ENCODE data around the gene C1orf232. TPM values are rescaled to one million over a fixed set of nuclear protein-coding genes. Genes with fewer than 3 reads are reported as not detected.

C1orf232 gene
- total RNA-seq, 4 donors from 2014 or later = not detected

DNA sequence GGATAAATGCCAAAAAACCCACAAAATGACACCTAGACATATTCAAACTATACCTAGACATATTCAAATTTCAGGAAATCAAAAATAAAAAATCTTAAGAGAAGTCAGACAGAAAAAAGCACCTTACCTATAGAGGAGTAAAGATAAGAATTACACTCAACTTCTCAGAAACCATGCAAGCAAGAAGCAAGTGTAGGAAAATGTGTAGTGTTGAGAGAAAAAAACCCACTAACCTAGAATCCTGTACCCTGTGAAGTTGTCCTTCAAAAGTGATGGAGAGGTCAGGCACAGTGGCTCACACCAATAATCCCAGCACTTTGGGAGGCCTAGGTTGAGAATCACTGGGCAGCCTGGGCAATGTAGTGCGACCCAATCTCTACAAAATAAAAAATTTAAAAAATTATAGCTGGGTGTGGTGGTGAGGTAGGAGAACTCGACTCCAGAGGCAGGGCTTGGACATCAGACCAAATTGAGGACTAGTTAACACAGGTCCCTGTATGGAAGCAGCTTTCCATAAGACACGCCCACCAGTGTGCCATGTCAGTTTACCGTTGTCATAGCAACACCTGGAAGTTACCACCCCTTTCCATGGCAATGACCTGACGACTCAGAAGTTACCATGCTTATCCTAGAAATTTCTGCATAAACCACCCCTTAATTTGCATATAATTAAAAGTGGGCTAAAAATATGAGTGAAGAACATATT lies 36.5 kb downstream of the C1orf232 start:
- intact Hi-C loops (cut with DNase I; ENCODE audit: low total_unique reads) = no loop called here
- H3K4me1 ChIP-seq = peaks cover 0 to 21% (median 12%) of the 10 kb centered on the region in 4 donors
- H3K36me3 ChIP-seq = no peaks in the 10 kb centered on the region
- H3K4me3 ChIP-seq = no peak overlapping the region
- TF ChIP-seq POLR2A (IDR thresholded peaks at IDR 0.05) = no peak
- no peak for TF ChIP-seq EP300 (IDR thresholded peaks at IDR 0.05; ENCODE audit: low read depth)
- no peak for TF ChIP-seq POLR2AphosphoS5 (IDR thresholded peaks at IDR 0.05)
- TF ChIP-seq, protein P1, sequence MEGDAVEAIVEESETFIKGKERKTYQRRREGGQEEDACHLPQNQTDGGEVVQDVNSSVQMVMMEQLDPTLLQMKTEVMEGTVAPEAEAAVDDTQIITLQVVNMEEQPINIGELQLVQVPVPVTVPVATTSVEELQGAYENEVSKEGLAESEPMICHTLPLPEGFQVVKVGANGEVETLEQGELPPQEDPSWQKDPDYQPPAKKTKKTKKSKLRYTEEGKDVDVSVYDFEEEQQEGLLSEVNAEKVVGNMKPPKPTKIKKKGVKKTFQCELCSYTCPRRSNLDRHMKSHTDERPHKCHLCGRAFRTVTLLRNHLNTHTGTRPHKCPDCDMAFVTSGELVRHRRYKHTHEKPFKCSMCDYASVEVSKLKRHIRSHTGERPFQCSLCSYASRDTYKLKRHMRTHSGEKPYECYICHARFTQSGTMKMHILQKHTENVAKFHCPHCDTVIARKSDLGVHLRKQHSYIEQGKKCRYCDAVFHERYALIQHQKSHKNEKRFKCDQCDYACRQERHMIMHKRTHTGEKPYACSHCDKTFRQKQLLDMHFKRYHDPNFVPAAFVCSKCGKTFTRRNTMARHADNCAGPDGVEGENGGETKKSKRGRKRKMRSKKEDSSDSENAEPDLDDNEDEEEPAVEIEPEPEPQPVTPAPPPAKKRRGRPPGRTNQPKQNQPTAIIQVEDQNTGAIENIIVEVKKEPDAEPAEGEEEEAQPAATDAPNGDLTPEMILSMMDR (IDR thresholded peaks at IDR 0.05) = no peak
- no peaks in the 10 kb centered on the region for H3K9me3 ChIP-seq
- 68 to 73% methylated on average over 3 to 5 of the region's 5 CpGs for WGBS, 2 donors (ENCODE audit: low coverage in 1 of 2)
- in situ Hi-C loops (cut with MboI; ENCODE audit: low pct_ligation_motif_present in 1 of 4, low pct_unique_long_range_greater_than_20kb in 1 of 4, low sequenced_read_pairs in 3 of 4) = loop anchor here in 1 of 4 donors (25.0 kb wide), 1 partner anchor 95 kb away; the partner anchor contains the start of gene SLC30A2
- no peak overlapping the region for H3K27ac ChIP-seq
- no peaks in the 10 kb centered on the region for H3K27me3 ChIP-seq
- DNase-seq = no peak

- no peak for DNase-seq
- 63 to 67% methylated on average over 1 of the region's 1 CpG for WGBS, 2 donors (ENCODE audit: low coverage in 1 of 2)
- intact Hi-C loops (cut with DNase I; ENCODE audit: low total_unique reads) (no loop called here), in situ Hi-C loops (cut with MboI; ENCODE audit: low pct_ligation_motif_present in 1 of 4, low pct_unique_long_range_greater_than_20kb in 1 of 4, low sequenced_read_pairs in 3 of 4) (loop anchor here in 1 of 4 donors (25.0 kb wide), 1 partner anchor 93 kb away; the partner anchor contains the start of gene SLC30A2)
- peaks cover 0 to 35% (median 25%) of the 10 kb centered on the region in 4 donors for H3K4me1 ChIP-seq
- H3K27me3 ChIP-seq = no peaks in the 10 kb centered on the region
- H3K36me3 ChIP-seq = no peaks in the 10 kb centered on the region
- H3K27ac ChIP-seq = no peak overlapping the region
- H3K9me3 ChIP-seq = no peaks in the 10 kb centered on the region
- H3K4me3 ChIP-seq = no peak overlapping the region
- TF ChIP-seq POLR2AphosphoS5 (IDR thresholded peaks at IDR 0.05) = no peak
These were observed 38.1 kb downstream of the C1orf232 start for GRCh38 chr1:26130695-26131094.

DNA sequence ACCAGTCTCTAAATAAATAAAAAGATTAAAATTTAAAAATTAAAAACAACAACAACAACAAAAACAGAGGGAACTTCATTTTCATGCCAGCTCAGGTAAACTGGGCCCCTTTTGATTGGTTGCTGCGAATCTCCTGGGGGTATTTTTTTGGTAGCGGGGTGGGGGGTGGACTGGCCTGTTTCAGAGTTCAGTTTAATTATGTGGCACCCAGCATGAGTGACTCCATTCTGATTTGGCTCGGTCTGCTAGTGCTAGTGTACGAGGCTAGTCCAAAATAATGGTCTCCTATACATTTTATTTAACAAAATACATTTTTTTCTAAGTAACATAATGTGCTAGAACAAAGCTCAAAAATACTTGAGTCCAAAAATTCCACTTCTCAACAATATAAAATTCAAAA lies 39.0 kb downstream of the C1orf232 start:
- WGBS, 2 donors (ENCODE audit: low coverage in 1 of 2) = 93 to 95% methylated on average over 4 of the region's 4 CpGs

DNA sequence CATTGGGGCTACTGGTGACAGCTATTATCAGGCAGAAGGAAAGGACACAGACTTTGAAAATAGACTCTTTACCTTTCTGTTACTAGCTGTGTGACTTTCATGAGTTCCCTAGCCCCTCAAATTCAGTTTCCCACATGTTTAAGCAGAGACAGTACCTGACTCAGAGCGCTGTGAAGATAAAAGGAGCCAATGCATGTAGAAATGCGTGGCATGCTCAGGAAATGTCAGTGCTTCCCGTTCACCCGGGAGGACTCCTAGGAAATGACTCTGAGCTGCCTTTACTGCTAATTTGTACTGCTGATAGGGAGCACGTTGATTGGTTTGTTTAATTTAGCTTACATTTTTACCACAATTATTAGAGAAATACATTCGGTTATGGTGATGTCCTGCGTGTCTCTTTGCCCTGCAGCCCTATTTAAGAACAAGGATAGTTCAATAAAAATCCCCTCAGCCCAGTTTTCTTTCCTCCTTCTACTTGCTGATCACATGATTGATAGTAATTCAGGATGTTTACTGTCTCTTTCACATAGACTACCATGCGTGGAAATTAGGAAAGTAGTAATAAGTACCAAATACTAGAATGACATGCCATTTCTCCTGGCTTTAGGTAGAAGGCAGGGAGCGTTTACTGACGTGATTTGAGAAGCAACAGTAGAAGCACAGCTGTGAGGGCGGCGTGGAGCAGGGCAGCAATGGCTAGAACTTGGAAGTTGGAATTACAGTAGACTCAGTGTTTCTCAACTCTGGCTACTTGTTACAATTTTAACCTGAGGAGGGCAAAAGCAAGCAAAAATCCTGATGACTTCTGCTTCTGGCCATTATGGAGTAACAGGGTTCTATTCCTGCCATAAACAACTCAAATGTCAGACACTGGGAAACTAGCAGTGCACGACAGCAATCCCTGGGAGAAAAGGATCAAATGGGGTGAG lies 41.3 kb downstream of the C1orf232 start:
- peak overlapping the region; percentile 89 to 95 (median 92) for H3K27ac ChIP-seq
- no peaks in the 10 kb centered on the region for H3K27me3 ChIP-seq
- H3K9me3 ChIP-seq = no peaks in the 10 kb centered on the region
- DNase-seq = peak; percentile 44
- H3K4me3 ChIP-seq = peak overlapping the region in 3 of 4 donors; percentile 21 to 49 (median 40)
- H3K4me1 ChIP-seq = peaks cover 12 to 67% (median 39%) of the 10 kb centered on the region in 4 donors
- no peaks in the 10 kb centered on the region for H3K36me3 ChIP-seq
- TF ChIP-seq POLR2AphosphoS5 (IDR thresholded peaks at IDR 0.05) (peak; percentile 32 to 69 (median 68)), POLR2A (IDR thresholded peaks at IDR 0.05) (peak; percentile 61)
- TF ChIP-seq, protein P1 (IDR thresholded peaks at IDR 0.05) = no peak
- 26 to 33% methylated on average over 9 to 13 of the region's 13 CpGs for WGBS, 2 donors (ENCODE audit: low coverage in 1 of 2)
- intact Hi-C loops (cut with DNase I; ENCODE audit: low total_unique reads) (no loop called here), in situ Hi-C loops (cut with MboI; ENCODE audit: low pct_ligation_motif_present in 1 of 4, low pct_unique_long_range_greater_than_20kb in 1 of 4, low sequenced_read_pairs in 3 of 4) (loop anchor here in 1 of 4 donors (25.0 kb wide), 1 partner anchor 90 kb away; the partner anchor contains the start of gene SLC30A2)

More for the DNA sequence above, 39.0 kb downstream of the C1orf232 start:
- intact Hi-C loops (cut with DNase I; ENCODE audit: low total_unique reads) (no loop called here), in situ Hi-C loops (cut with MboI; ENCODE audit: low pct_ligation_motif_present in 1 of 4, low pct_unique_long_range_greater_than_20kb in 1 of 4, low sequenced_read_pairs in 3 of 4) (loop anchor here in 1 of 4 donors (25.0 kb wide), 1 partner anchor 92 kb away; the partner anchor contains the start of gene SLC30A2)
- TF ChIP-seq POLR2AphosphoS5 (IDR thresholded peaks at IDR 0.05) = no peak
- no peak for TF ChIP-seq EP300 (IDR thresholded peaks at IDR 0.05; ENCODE audit: low read depth)
- no peak for TF ChIP-seq POLR2A (IDR thresholded peaks at IDR 0.05)
- TF ChIP-seq, protein P1 (IDR thresholded peaks at IDR 0.05) = no peak
- no peaks in the 10 kb centered on the region for H3K36me3 ChIP-seq
- no peak overlapping the region for H3K27ac ChIP-seq
- no peaks in the 10 kb centered on the region for H3K9me3 ChIP-seq
- H3K27me3 ChIP-seq = no peaks in the 10 kb centered on the region
- peaks cover 6 to 45% (median 30%) of the 10 kb centered on the region in 4 donors for H3K4me1 ChIP-seq
- DNase-seq = no peak
- no peak overlapping the region for H3K4me3 ChIP-seq

Data from transverse colon (tissue), 4 donors.